T-helper 9 cell (primary cell): Measurements from ENCODE around the gene NUP214.
"Not testable (repeated sequence)": the region's sequence is repeated elsewhere in the genome, so short reads cannot be mapped to it uniquely, and the experiment has no call there.

Experiments used
- DNase-seq: peaks from one replicate; pipeline ENCODE4 v3.0.0-alpha.2; 2020

NUP214 gene

DNA sequence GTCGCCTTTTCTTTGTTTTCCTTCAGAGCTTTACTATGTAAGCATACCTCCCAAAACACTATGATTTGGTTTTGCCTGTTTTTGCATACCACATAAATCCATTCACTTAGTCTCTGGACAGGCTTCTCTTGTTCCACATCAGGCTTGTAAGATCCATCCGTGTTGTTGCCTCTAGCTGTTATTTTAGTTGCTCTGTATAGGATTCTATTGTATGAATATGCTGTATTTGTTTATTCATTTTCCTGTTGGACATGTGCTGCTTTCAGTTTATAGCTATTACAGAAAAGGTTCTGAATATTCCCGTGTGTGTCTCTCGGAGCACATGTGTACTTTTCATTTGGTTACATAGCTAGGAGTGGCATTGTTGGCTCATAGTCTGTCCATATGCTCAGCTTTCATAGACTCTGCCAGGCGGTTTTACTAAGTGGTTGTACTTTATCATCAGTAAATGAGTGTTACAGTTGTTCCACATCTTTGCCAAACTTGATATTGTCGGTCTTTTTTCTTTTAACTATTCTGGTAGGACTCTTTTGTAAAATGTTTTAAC lies 41.8 kb downstream of the NUP214 start:
- no peak for DNase-seq

DNA sequence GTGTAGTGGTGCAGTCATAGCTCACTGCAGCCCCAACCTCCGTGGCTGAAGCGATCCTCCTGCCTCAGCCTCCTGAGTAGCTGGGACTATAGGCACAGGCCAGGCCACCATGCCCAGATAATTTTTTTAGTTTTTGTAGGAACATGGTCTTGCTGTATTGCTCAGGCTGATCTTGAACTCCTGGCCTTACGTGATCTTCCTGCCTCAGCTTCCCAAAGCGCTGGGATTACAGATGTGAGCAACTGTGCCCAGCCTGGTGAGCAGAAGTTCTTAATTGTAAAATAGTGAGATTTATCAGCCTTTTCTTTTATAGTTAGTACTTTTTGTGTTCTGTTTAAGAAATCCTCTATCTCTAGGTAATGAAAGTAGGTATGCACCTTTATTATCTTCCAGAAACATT lies 42.5 kb downstream of the NUP214 start:
- DNase-seq = no peak

DNA sequence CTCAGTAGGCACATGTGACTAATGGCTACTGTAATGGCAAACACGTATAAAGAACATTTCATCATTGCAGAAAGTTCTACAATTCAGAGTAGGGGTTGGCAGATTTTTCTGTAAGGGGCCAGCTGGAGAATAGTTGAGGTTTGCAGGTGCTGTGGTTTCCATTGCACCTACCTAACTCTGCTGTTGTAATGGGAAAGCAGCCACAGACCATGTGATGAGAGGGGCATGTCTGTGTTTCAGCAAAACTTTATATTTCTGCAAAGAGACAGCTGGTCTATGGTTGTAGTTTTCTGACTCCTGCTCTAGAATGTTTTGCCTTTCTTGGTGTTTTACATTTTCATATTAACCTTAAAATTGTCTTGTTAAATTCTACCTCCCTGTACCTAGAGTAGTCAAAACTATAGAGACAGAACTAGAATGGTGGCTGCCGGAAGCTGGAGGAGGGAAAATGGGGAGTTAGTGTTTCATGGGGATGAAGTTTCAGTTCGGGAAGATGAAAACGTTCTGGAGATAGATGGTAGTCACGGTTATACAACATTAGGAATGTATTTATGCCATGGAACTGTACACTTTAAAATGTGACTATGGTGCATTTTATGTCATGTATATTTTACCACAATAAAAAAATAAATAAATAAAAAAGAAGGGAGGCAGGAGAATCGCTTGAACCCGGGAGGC lies 44.3 kb downstream of the NUP214 start:
- no peak for DNase-seq

- DNase-seq = no peak
Measured at GRCh38 chr9:131173995-131174394, 48.6 kb downstream of the NUP214 start.

- DNase-seq = no peak
Measured at GRCh38 chr9:131174681-131175239, 49.4 kb downstream of the NUP214 start.

DNA sequence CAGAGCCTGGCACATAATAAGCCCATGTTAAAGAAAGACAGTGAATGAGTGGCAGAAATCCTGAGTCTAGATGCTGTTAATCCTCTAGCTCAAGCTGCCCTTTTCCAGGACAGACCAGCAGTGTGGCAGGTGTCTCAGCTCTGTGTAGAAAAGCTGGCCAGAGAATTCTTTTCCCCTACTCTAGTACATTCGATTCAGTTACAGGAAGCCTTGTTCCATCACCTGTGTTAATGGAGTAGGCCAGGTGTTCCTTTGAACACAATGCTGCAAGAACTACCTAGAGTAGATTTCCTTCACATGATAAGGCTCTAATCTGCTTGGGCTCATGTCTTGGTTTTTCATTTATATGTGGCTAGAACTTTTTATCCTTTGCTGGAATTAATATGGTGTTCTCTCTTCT lies 52.5 kb downstream of the NUP214 start:
- no peak for DNase-seq

DNA sequence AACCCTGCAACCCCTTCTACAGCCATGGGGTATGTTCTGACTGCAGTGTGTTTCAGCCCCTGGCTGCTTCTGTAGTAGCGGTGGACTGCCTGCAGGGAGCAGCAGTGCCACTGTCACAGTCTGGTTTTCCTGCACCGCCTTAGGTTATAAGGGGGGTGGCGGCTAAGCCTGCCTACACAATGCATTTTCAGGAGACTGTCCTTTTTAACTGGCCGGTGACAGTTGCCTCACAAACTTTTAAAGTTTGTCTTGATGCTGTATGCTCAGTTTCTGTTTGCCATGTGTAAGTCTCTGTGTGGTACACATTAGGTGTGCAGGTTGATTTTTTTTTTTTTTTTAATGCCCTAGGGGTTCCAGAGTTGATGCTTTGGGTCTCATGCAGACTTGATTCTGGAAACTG lies 53.0 kb downstream of the NUP214 start:
- peak; percentile 60 for DNase-seq

DNA sequence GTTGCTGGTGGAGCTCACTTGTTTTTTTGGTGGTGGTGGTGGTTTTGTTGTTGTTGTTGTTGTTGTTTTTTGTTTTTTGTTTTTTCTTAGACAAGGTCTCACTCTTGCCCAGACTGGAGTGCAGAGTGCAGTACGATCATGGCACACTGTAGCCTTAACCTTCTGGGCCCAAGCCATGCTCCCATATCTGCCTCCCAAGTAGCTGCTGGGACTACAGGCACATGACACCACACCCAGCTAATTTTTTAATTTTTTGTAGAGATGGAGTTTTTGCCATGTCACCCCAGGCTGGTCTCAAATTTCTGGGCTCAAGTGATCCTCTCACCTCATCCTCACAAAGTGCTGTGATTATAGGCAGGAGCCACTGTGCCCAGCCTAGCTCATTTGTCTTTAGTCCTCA lies 53.5 kb downstream of the NUP214 start:
- DNase-seq = no peak

DNA sequence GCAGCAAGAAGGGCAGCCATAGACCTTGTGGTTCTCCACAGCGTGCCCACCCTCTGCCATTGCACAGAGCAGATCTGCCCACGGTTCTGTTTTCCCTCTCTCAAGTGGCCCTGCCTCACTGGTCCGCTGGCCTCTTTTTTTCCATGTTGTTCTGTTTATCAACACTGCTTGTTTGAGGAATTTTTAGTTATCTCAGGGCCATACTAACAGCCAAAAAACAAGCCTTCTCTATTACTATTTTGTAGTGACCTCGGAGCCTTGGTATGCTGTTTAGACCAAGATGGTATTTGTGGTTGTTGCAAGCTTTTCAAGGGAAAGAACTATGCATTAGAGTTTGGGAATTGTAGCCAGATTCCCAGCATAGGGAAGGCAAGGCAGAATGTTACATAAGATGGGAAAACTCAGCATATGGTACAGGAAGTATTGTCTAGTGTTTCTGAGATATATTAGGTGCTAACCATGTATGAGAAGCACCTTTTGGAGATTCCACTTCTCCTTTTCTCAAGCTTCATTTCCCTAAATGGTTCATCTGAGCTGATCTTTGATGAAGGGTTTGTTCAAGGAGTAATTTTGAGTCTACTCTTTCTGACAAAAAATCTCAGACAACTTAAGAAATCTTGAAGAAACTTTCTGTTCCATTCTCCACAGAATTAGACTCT lies 54.3 kb downstream of the NUP214 start:
- no peak for DNase-seq

DNA sequence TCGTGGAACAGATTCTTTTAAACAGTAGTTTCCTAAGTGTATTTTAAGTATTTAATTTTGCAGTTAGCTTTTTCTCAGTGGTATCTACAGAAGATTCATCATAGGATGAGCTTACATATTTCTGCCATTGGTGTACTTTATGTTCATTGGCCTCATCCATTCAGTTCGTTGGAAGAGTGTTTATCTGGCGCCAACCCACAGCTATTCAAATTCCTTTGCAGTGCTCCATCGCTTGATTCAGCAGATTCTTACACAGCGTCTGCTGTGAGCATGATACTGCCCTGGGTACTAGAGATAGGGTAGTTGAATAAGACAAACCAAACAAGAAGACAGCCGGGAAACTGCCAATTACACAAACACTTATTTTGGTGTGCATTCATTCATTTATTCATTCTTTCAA lies 55.1 kb downstream of the NUP214 start:
- DNase-seq = no peak

- DNase-seq = no peak
Measured at GRCh38 chr9:131181091-131181681, 55.8 kb downstream of the NUP214 start.

DNA sequence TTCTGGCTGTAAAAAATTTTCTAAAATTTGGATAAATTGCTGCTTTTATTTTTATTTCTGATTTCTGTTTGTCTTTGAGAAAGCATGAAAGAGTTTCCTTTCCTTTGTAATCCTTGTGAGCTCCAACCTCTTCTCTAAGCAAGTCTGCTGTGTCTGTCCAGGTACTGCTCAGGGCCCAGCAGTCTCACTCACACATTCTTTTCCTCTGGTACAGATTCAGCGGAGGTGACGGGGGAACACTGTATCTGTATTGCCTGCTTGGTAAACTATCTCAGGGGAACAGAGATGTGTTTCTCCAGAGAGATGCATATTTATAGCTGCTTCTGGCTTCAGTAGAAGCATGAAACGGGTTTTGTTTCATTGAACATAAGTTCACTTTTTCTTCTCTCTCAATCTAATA lies 60.5 kb downstream of the NUP214 start:
- DNase-seq = no peak

- DNase-seq = no peak
Measured at GRCh38 chr9:131186622-131187021, 61.2 kb downstream of the NUP214 start.

- DNase-seq = no peak
Measured at GRCh38 chr9:131187957-131188356, 62.6 kb downstream of the NUP214 start.

DNA sequence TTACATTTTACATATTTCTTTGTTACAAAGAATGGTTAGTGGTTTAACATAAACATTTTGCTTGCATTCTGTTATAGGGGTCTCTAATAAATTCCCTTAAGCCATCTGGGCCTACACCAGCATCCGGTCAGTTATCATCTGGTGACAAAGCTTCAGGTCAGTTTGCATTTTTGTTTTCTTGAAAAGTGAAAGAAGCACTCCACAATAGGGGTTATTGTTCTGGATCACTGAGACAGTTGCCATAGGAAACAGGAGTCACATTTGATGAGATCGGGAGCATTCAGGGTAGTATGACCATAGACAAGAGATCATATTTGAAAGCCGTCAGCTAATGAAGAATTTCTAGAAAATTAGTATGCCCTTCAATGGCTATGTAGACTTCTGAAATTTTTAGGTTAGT lies 63.6 kb downstream of the NUP214 start:
- DNase-seq = no peak

DNA sequence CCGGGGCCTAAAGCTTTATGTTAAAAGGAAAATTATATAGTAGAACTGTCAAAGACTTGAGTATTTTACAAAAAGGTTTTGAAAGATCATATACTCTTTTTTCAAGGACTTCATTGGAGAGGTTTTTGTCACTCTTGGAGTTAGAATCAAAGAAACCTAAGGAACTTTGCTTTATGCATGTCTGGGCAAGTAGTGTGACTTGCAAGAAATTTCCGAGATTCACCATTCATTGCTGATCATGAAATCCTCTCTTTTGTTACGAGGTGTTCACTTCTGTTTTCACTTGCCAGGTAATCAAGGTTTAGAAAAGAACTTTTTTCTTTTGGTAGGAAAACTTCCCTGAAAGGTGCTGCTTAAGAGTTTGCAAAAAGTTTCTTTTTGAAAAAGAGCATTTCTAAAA lies 64.8 kb downstream of the NUP214 start:
- DNase-seq = no peak

DNA sequence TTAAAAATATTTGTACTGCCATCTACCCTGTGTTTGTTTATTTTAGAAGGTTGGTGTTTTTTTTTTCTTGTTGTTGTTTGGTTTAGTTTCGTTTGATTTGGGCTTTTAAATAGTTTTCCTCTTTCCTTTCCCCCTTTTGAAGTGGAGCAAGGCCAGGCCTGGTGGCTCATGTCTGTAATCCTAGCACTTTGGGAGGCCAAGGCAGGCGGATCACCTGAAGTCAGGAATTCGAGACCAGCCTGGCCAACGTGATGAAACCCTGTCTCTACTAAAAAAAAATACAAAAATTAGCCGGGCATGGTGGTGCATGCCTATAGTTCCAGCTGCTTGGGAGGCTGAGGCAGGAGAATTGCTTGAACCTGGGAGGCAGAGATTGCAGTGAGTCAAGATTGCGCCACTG lies 65.6 kb downstream of the NUP214 start:
- not testable (repeated sequence) for DNase-seq

DNA sequence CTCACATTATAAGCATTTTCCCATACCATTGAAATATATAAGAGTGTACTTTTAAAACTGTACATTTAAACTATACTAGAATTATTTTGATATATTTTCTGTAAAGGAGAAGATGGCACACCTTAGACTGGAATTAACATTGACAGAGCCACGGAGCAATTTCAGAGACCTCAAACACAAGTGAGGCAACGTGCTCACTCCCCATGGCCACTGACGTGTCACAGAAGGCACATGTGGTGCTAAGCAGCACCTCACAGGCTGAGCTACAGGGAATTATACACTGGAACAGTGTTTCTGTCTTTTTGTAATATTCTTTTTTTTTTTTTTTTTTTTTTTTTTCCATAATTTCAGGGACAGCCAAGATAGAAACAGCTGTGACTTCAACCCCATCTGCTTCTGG lies 66.5 kb downstream of the NUP214 start:
- no peak for DNase-seq

- no peak for DNase-seq
Measured at GRCh38 chr9:131193051-131193450, 67.7 kb downstream of the NUP214 start.

GRCh38 chr9:131194762-131195161 lies 69.4 kb downstream of the NUP214 start:
- DNase-seq = no peak

DNA sequence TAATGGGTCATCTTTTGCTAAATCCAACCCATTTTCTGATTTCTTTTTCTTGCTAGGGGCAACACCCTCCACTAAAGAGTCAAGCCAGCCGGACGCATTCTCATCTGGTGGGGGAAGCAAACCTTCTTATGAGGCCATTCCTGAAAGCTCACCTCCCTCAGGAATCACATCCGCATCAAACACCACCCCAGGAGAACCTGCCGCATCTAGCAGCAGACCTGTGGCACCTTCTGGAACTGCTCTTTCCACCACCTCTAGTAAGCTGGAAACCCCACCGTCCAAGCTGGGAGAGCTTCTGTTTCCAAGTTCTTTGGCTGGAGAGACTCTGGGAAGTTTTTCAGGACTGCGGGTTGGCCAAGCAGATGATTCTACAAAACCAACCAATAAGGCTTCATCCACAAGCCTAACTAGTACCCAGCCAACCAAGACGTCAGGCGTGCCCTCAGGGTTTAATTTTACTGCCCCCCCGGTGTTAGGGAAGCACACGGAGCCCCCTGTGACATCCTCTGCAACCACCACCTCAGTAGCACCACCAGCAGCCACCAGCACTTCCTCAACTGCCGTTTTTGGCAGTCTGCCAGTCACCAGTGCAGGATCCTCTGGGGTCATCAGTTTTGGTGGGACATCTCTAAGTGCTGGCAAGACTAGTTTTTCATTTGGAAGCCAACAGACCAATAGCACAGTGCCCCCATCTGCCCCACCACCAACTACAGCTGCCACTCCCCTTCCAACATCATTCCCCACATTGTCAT lies 72.0 kb downstream of the NUP214 start:
- DNase-seq = no peak

DNA sequence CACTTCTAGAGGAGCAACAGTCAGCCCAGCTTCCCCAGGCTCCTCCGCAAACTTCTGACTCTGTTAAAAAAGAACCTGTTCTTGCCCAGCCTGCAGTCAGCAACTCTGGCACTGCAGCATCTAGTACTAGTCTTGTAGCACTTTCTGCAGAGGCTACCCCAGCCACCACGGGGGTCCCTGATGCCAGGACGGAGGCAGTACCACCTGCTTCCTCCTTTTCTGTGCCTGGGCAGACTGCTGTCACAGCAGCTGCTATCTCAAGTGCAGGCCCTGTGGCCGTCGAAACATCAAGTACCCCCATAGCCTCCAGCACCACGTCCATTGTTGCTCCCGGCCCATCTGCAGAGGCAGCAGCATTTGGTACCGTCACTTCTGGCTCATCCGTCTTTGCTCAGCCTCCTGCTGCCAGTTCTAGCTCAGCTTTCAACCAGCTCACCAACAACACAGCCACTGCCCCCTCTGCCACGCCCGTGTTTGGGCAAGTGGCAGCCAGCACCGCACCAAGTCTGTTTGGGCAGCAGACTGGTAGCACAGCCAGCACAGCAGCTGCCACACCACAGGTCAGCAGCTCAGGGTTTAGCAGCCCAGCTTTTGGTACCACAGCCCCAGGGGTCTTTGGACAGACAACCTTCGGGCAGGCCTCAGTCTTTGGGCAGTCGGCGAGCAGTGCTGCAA lies 72.8 kb downstream of the NUP214 start:
- DNase-seq = no peak

GRCh38 chr9:131201856-131202255 lies 76.5 kb downstream of the NUP214 start:
- DNase-seq = no peak
